GOT3 (cell line): ENCODE data around the gene DPYSL3.
"Not testable (repeated sequence)": the region's sequence is repeated elsewhere in the genome, so short reads cannot be mapped to it uniquely, and the experiment has no call there.

Experiments used
- DNase-seq: peaks from one replicate; lab custom pipeline; 2025; ENCODE audit warnings: mixed read lengths; lab: John Stamatoyannopoulos, UW

DPYSL3 gene

GRCh38 chr5:147369742-147370374 lies 140.0 kb downstream of the DPYSL3 start:
- no peak for DNase-seq

- DNase-seq, result not testable (repeated sequence)
Observed at GRCh38 chr5:147367381-147367780, 142.5 kb downstream of the DPYSL3 start.

GRCh38 chr5:147361441-147362175 lies 148.3 kb downstream of the DPYSL3 start:
- no peak for DNase-seq

GRCh38 chr5:147360816-147361215 lies 149.1 kb downstream of the DPYSL3 start:
- no peak for DNase-seq

DNA sequence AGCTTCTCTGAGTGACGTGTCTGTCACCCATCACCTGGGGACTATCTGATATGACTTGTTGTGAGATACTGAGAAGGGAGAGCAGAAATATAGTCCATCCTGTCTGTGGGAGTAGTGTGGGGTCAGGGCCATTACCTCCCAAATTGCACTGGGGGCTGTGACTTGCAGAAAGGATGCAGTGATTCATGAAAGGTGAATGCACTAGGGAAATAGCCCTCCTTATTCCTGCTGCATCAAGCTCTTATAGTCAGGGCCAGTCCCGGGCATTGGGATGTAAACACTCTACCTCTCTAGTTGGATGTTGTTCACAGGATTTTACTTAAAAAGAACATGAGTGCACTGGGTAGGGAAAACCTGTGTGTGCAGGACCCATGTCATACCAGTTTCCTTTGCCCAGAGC lies 150.3 kb downstream of the DPYSL3 start:
- no peak for DNase-seq

DNA sequence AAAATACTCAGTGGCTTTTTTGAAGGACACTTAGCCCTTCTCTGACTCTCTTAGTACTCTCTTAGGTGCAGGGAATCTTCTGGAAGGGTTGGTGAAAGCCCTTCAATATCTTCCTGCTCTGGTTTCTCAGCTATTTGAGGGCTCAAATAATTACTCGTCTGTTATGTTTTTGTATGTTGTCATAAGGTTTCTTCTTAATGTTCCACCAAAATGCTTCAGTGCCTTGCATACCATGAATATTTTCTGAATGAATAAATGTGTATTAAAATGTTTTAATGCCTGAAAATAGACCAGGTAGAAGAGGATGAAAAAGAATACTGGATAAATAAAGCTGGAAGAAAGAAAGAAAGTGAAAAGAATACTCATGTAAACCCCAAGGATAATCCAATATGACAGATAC lies 150.8 kb downstream of the DPYSL3 start:
- no peak for DNase-seq

- DNase-seq, result no peak
Observed at GRCh38 chr5:147349241-147349640, 160.6 kb downstream of the DPYSL3 start.

DNA sequence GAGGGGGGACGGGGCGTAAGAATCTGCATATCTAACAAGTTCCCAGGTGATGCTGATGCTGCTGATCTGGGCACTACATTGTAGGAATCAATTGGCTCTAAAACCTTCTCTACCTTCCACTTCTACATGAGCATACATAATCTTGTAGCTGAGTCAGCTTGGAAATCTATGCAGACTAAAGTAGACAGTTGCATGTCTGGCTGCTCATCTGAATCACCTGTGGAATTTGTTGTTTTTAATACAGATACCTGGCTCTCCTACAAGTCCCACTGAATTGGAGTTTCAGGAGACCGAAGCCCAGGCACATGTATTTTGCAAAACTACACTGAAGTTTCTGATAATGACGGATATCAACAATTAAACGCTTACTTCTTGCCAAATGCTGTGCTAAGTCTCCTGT lies 161.4 kb downstream of the DPYSL3 start:
- DNase-seq, result no peak

DNA sequence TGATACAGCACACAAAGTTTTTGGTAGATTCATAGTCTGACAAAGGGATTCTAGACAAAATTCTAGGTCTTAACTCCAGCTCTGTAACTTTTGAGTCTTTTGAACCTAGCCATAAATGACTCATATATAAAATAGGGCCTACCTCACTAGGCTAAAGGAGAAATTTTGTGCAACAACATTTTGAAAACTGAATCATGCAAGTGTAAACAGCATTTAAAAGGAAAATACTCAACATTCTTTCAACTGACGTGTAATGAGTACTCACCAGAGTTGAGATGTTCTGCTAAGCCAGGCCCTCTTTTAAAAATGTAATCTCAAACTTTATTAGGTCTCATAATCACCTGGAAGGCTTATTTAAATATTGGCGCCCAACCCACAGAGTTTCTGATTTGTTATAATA lies 161.8 kb downstream of the DPYSL3 start:
- no peak for DNase-seq

- DNase-seq, result no peak
Observed at GRCh38 chr5:147346006-147346561, 163.8 kb downstream of the DPYSL3 start.

- DNase-seq, result no peak
Observed at GRCh38 chr5:147344861-147345260, 165.0 kb downstream of the DPYSL3 start.

DNA sequence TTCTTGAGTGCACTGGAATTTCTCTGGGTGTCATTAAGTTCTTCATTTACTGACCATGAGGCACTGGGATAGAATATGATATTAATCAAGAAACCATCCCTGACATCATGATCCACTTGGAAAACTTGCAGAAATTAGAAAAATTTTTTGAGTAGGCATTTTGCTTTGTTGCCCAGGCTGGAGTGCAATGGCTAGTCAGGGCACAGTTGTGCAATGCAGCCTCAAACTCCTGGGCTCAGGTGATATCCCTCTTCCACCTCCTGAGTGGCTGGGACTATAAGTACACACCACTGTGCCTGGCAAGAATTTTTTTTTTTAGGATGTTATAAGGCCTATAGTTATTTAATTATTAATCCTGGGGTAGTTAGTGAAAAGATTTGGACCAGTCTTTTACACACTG lies 168.5 kb downstream of the DPYSL3 start:
- no peak for DNase-seq

GRCh38 chr5:147340941-147341340 lies 168.9 kb downstream of the DPYSL3 start:
- DNase-seq, result no peak
